GM21526 (cell line): Measurements from ENCODE around the gene ATXN7.
A peak's percentile ranks its signal among the peaks of the same experiment; 100 is the strongest.

ENCODE experiments used
- ATAC-seq: cut with Tn5 transposase; IDR thresholded peaks from one replicate; pipeline ENCODE4 v1.9.1; 2021; ENCODE audit warnings: moderate library complexity; ENCODE audit not compliant: unreplicated experiment, low FRiP score

ATXN7 gene

DNA sequence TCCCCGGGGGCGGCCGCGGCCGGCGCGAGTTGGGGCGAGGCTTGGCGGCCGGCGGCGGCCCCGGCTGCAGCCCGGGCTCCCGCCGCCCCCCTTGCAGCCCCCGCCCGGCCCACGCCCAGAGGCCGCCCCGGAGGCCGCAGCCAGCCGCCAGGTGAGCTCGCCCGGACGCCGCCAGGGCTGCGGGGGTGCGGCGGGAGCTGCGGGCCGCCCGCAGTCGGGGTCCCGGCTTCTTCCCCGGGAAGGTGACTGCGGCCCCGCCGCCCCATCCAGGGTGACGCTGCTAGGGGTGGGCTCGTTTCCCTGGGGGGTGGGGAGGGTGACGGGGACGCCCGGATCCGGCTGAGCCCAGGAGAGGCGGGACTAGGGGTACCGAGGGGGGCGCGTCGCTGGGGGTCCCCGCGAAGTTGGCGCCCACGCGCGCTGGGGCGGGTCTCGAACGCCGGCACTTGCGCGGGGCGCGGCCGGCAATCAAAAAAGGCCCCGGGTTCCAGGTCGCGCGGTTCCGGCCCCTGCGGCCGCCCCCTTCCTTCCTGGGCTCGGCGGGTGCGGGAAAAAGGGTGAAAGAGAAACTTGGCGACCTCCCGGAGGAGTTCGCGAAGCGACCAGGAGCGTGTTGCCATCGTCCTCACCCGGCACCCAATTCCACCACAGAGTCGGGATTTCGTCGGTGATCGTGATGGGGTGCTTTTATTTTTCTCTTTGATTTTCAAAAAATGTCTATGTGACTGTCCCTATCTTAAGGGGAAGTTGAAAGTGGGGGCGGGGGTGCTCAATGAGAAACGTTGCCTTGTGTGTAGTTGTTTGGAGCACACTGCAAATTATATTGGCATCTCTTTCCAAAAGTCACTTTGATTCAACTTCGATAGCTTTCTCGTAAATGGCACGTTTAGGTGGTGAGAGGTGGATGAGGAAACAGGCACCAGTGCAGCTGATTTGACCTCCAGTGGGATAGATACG is 619 bp downstream of the ATXN7 start:
- ATAC-seq: peak; percentile 39

GRCh38 chr3:63864965-63865327 is 1.3 kb downstream of the ATXN7 start:
- ATAC-seq: no peak

DNA sequence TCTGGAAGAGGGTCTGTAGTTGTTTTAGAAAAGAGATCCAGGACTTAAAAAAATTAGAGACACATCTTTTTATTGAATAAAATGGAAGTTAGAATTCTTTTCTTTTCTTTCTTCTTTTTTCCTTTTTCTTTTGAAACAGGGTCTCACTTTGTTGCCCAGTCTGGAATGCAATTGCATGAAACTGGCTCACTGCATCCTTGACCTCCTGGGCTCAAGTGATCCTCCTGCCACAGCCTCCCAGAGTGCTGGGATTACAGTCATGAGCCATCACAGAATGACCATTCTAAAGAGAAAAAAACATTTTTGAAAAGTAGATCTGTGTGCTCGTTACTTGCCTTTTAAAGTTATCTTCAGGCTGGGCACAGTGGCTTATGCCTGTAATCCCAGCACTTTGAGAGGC is 3.6 kb downstream of the ATXN7 start:
- ATAC-seq: no peak

DNA sequence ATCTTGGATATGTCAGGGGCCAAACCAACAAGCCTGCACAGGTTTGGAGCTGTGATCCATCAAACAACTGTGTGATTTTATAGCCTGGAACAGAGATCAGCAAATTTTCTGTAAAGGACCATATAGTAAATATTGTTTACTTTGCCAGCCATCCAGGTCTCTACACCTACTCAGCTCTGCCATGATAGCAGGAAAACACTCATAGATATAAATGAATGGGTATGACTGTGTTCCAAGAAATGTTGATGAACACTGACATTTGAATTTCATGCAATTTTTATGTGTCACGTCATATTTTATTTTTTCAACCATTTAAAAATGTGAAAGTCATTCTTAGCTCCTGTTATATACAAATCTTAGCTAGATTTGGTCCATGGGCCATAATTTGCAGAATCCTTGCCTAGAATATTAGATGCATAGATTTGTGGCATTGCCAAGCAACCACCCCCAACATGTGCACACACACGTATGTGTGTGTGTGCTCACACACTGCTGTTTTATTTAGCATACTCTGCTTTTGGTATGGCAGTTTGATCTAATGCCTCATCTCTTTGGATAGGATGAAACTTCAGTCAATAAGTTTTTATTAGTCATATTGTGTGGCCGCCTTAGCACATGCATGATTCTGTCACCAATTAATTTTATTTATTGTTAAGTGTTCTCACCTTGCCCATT is 6.4 kb downstream of the ATXN7 start:
- ATAC-seq: no peak

DNA sequence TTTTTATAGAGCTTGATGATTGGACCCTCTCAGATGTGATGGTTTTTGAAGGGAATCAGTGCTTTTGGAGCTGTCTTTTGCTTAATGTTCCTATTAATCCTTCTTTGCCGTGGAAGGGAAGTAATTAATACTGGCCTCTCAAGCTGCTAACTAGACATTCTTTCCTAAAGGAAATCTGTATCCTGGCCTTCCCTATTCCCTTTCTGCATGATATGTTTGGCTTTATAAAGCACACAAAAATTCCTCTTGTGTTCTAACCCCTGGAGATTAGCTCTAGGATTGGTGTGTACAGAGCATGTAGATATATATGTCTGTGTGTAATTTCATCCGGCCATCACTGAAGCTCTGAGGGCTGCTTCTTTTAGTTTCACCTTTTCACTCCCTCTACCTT is 6.9 kb downstream of the ATXN7 start:
- no peak for ATAC-seq

DNA sequence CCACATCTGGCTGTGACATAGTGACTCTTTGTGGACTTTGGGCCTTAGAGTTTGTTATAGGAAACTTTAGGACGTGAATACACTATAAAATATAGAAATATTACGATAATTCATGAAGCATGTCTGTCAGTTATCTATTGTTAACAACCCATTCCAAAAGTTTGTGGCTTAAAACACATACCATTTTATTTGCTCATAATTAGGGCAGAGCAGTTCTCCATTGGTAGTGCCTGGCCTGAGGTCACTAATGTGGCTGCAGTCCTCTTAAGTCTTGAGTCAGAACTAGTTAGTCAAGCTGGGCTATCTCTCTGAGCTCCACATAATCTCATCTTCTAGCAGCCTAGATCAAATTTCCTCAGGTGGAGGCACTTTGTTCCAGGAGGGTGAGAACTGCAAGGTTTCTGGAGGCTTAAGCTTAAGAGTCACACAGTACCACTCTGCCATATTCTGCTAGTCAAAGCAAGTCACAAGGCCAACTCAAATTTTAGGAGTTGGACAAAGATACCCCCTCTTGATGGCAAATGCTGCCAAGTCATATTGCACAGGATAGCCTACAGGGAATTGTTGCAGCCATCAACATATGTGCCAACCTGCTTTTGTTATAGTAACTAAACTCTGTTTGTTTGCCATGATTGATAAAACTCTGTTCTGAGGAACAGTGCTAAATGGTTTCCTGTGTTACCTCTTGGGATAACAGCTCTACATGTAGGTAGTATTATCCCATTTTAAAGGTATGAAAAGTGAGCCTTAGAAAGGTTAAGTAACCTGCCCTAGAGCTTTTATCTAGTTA is 8.7 kb downstream of the ATXN7 start:
- no peak for ATAC-seq

- ATAC-seq: no peak
These were observed 11.1 kb downstream of the ATXN7 start for GRCh38 chr3:63874769-63875168.

DNA sequence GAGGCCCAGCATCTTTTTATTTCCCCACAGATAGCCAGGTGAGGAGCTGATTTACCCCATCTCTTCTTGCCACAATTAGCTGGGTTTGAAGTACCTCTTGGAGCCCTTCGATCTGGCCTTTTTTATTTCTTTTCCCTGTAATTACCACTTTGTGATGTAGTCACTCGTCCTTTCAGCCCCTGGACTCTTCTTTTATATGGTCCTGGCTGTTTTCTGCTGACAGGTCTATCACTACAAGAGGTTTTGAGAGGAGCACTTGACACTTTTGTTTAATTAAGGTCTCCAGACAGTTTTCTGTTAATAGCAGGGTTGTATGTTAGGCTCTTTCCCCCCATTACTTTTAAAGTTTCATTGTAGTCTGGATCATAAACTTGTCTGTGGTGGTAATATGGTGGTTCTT is 11.8 kb downstream of the ATXN7 start:
- no peak for ATAC-seq

GRCh38 chr3:63876260-63876659 is 12.6 kb downstream of the ATXN7 start:
- no peak for ATAC-seq

GRCh38 chr3:63877737-63878393 is 14.2 kb downstream of the ATXN7 start:
- no peak for ATAC-seq

DNA sequence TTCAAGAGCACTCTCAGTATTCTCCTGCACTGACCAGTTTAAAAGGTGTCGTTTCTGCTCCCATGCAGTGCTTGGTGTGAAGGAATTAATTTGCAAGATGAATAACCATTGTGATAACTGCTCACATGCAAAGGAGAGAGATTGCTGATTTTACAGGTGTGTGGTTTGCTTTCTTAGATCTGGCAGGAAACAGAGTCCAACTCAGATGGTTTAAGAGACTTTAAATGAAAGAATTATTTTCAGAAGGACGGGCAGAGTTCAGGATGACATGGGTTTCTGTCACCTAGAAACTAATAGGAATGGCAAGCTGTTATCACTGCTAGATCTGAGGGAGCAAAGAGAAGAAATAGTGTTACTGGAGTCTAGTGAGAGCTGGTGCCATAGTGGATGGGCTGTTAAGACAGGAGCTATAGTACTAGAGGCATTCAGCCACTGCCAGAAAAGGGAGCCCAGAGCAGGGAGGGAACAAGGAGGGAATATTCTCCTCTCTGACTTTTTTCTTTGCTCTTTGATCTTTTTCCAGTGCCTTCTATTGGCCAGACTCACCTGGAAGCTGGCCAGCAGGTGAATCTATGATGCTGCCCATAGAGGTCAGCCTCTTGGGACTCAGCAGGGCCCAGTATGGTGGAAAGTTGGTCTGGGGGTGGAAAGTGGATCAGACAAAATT is 14.9 kb downstream of the ATXN7 start:
- ATAC-seq: no peak

DNA sequence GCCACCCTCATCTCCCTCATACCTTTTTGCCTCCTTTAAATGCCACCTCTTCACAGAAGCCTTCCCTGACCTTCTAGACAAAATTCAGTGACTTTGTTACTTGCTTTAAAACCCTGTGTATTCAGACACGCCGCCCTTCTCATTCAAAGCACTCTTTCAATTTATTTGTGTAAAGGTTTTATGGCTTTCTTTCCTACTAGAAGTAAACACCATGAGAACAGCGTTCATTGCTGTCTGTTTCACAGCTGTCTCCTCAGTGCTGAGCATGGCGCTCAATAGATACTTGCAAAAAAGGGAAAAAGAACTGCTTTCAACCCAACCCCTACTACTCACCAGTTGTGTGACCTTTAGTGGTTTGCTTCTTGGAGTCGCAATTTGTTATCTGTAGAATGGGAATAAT is 17.0 kb downstream of the ATXN7 start:
- no peak for ATAC-seq

DNA sequence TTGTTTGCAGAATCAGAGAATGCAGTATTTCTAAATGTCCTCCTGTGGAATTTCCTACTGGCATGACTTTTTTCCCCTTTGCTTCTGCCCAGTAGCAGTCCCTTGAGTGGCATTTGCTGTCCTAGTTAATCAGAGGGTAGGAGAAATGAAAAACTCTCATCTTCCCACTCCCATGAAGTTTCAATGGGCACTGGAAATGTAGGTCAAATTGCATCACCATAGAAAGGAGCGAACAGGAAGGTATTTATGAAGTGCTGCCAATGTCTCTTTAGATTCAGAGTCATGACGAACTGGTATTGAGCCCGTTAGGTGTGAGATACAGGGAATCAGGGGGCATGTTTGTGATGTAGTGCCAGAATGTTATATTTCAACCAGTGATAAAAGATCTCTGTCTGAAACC is 23.2 kb downstream of the ATXN7 start:
- no peak for ATAC-seq

DNA sequence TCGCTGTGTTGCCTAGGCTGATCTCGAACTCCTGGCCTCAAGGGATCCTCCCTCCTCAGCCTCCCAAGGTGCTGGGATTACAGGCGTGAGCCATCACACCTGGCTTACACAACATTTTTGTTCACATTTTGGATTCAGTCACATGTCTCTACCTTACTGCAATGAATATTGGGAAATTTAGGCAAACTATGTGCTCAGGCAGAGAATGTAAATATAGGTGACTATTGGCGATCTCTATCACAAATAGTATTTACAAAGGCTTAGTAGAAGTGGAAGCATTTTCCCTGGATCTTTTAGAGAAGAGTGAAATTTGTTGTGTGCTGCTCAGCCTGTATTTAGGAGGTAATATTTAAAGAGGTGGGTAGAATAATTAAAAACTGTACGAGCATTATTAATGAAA is 27.9 kb downstream of the ATXN7 start:
- no peak for ATAC-seq

DNA sequence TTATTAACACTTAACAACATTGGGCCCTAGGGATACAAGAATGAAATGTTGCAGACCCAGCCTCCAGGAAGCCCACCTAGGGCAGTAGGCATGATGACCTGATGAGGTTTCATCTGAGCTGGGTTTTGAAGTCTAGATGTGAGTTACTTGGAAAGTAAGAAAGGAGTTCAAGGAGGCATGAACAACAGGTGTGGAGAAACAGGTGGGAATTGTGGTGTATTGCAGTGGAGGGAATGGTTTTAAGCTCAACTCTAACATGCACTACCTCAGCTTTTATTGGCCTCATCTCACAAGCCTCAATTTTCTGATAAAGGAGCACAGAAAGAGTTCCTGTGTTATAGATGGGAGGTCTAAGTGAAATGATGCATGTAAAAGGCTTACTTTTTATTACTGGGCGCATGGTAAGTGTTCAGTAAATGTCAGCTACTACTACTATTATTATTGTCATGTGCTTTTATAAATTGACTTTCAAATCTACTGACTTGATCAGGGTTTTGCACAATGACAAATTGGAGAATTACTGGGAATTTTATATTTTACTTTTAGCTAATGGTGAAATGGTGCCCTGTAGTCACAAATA is 29.2 kb downstream of the ATXN7 start:
- ATAC-seq: no peak

- no peak for ATAC-seq
These were observed 31.9 kb downstream of the ATXN7 start for GRCh38 chr3:63895422-63896189.

DNA sequence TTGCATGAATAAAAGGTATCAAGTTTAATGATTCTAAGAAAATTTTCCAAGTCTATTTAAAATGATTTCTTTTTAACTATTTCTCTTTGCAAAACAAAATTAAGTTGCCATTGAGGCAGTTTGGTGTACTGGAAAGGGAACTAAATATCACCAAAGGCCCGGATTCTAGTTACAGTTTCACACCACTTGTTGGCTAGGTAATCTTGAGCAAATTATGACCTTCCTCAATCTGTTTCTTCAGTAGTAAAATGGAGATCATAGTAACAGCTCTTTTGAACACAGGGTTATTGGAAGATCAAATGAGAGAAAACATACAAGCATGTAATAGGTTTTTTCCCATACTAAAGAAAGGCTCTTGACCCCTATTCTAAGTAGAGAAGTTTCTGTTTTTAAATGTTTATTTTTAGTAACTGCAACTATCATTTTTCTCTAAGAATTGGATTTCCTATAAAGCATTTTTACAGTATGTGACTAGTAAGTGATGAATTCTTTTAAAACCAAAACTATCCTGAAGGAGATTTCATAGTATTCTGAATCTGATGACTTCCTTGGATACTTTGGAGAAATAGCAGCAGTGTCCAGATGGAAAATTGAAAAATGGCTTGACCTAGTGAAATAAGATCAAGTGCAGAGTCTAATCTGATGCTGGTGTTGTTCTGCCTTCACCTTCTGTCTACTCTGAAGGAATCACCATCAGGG is 32.8 kb downstream of the ATXN7 start:
- ATAC-seq: peak; percentile 72

GRCh38 chr3:63900010-63900409 is 36.3 kb downstream of the ATXN7 start:
- no peak for ATAC-seq
